Endodermal cell (in vitro differentiated cells): ENCODE data around the gene GTPBP4. TPM values are rescaled to one million over a fixed set of nuclear protein-coding genes. Genes with fewer than 3 reads are reported as not detected.

Experiments
- DNase-seq: peaks from one replicate; pipeline ENCODE4 v3.0.0-alpha.2; 2017
- H3K27ac ChIP-seq: 2 replicates; pipeline ENCODE4 v1.5.1; 2013; ENCODE audit warnings: mild to moderate bottlenecking, low read depth, low read length, moderate library complexity
- H3K27me3 ChIP-seq: 2 replicates; pipeline ENCODE4 v1.6.1; 2013; ENCODE audit warnings: mild to moderate bottlenecking, low read length, moderate library complexity; ENCODE audit not compliant: insufficient read depth, control insufficient read depth, poor library complexity, severe bottlenecking
- H3K36me3 ChIP-seq: 2 replicates; pipeline ENCODE4 v1.7.0; 2013; ENCODE audit warnings: mild to moderate bottlenecking, low read length, moderate library complexity; ENCODE audit not compliant: control insufficient read depth, insufficient read depth
- H3K4me1 ChIP-seq: one replicate; pipeline ENCODE4 v1.7.0; 2013; ENCODE audit warnings: low read length; ENCODE audit not compliant: control insufficient read depth, insufficient read depth
- H3K4me3 ChIP-seq: 2 replicates; pipeline ENCODE4 v1.5.1; 2013; ENCODE audit warnings: mild to moderate bottlenecking, low read length, moderate library complexity
- H3K9ac ChIP-seq: 2 replicates; pipeline ENCODE4 v1.6.1; 2013; ENCODE audit warnings: mild to moderate bottlenecking, low read length, moderate library complexity; ENCODE audit not compliant: poor library complexity, severe bottlenecking; ENCODE audit errors: extremely low read depth
- H3K9me3 ChIP-seq: 2 replicates; pipeline ENCODE4 v1.6.1; 2013; ENCODE audit warnings: mild to moderate bottlenecking, low read length, moderate library complexity; ENCODE audit not compliant: control insufficient read depth
- H3K27ac Mint-ChIP-seq: 2 replicates; pipeline ENCODE4 v1.8.0; 2020; ENCODE audit warnings: mixed read lengths
- H3K27me3 Mint-ChIP-seq: 2 replicates; pipeline ENCODE4 v1.8.0; 2021; ENCODE audit warnings: mild to moderate bottlenecking, mixed read lengths; ENCODE audit not compliant: insufficient read depth
- H3K36me3 Mint-ChIP-seq: 2 replicates; pipeline ENCODE4 v1.8.0; 2020; ENCODE audit warnings: low read depth, mixed read lengths
- H3K4me1 Mint-ChIP-seq: 2 replicates; pipeline ENCODE4 v1.8.0; 2020; ENCODE audit warnings: mixed read lengths
- H3K4me3 Mint-ChIP-seq: 2 replicates; pipeline ENCODE4 v1.8.0; 2020; ENCODE audit warnings: mild to moderate bottlenecking, moderate library complexity, mixed read lengths
- H3K9me3 Mint-ChIP-seq: 2 replicates; pipeline ENCODE4 v1.8.0; 2020; ENCODE audit warnings: mild to moderate bottlenecking, mixed read lengths
- CTCF ChIP-seq: fragments of 200-600 bp; sonication (generic); conservative IDR thresholded peaks from 2 replicates; pipeline ENCODE4 v1.5.0; 2021; ENCODE audit warnings: antibody characterized with exemption, mild to moderate bottlenecking
- WGBS, 2 experiments: methylation state at CpG; one replicate each; pipeline versions ENCODE4 v1.1.5 to v1.1.7; 2013; ENCODE audit warnings: missing lambda C conversion rate in 2 of 2, mixed read lengths in 1 of 2; ENCODE audit not compliant: insufficient coverage in 1 of 2, insufficient read length in 1 of 2; 5-methylcytosine and 5-hydroxymethylcytosine counted together
- total RNA-seq, 2 donors: library from RNA; stranded (reverse); fragmentation: NEBNext Ultra II Directional in 1 of 2; extraction: Animal tissue kit (Norgen Biotek cat#: 25700) in 1 of 2; gene quantifications; 2 replicates in 1 of 2; 3 replicates in 1 of 2; pipeline ENCODE4 v1.2.1, GENCODE V29; 2021

The GTPBP4 gene
- total RNA-seq, 2 donors from 2014 or later: 67.2 to 70.9 TPM

- H3K27ac Mint-ChIP-seq: no peak overlapping the region
- H3K4me3 Mint-ChIP-seq: no peak overlapping the region
- Histone ChIP-seq H3K4me1 (peaks cover 8% of the 10 kb centered on the region), H3K9me3 (no peaks in the 10 kb centered on the region), H3K27ac (no peak overlapping the region), H3K4me3 (no peak overlapping the region), H3K9ac (no peak overlapping the region), H3K36me3 (no peaks in the 10 kb centered on the region), H3K27me3 (no peaks in the 10 kb centered on the region)
- no peak for DNase-seq
- no peak for TF ChIP-seq CTCF
- peaks cover 9% of the 10 kb centered on the region for H3K9me3 Mint-ChIP-seq
- H3K4me1 Mint-ChIP-seq: peaks cover 2% of the 10 kb centered on the region
- H3K27me3 Mint-ChIP-seq: peaks cover 13% of the 10 kb centered on the region
- H3K36me3 Mint-ChIP-seq: no peaks in the 10 kb centered on the region
- 85 to 91% methylated on average over 2 to 4 of the region's 4 CpGs for WGBS, 2 experiments
Measured at GRCh38 chr10:963655-964054, 24.6 kb upstream of the GTPBP4 start.

GRCh38 chr10:964321-964987 lies 23.8 kb upstream of the GTPBP4 start:
- H3K36me3 ChIP-seq: no peaks in the 10 kb centered on the region
- H3K9me3 Mint-ChIP-seq: peaks cover 9% of the 10 kb centered on the region
- H3K27ac ChIP-seq: no peak overlapping the region
- H3K4me1 Mint-ChIP-seq: peaks cover 2% of the 10 kb centered on the region
- H3K9me3 ChIP-seq: no peaks in the 10 kb centered on the region
- no peaks in the 10 kb centered on the region for H3K36me3 Mint-ChIP-seq
- H3K27ac Mint-ChIP-seq: peak overlapping the region; percentile 68
- 84 to 95% methylated on average over 11 to 15 of the region's 15 CpGs for WGBS, 2 experiments
- peaks cover 12% of the 10 kb centered on the region for H3K4me1 ChIP-seq
- no peak for TF ChIP-seq CTCF
- H3K4me3 Mint-ChIP-seq: no peak overlapping the region
- H3K4me3 ChIP-seq: no peak overlapping the region
- H3K9ac ChIP-seq: no peak overlapping the region
- H3K27me3 ChIP-seq: no peaks in the 10 kb centered on the region
- DNase-seq: no peak
- peaks cover 9% of the 10 kb centered on the region for H3K27me3 Mint-ChIP-seq

- Histone ChIP-seq H3K4me1 (peaks cover 12% of the 10 kb centered on the region), H3K27ac (no peak overlapping the region), H3K4me3 (no peak overlapping the region), H3K27me3 (no peaks in the 10 kb centered on the region), H3K9ac (no peak overlapping the region), H3K36me3 (no peaks in the 10 kb centered on the region), H3K9me3 (no peaks in the 10 kb centered on the region)
- DNase-seq: no peak
- 96% methylated on average over 19 to 20 of the region's 20 CpGs for WGBS, 2 experiments
- H3K36me3 Mint-ChIP-seq: no peaks in the 10 kb centered on the region
- H3K4me1 Mint-ChIP-seq: peaks cover 3% of the 10 kb centered on the region
- peaks cover 6% of the 10 kb centered on the region for H3K27me3 Mint-ChIP-seq
- peaks cover 8% of the 10 kb centered on the region for H3K9me3 Mint-ChIP-seq
- no peak overlapping the region for H3K4me3 Mint-ChIP-seq
- no peak overlapping the region for H3K27ac Mint-ChIP-seq
- no peak for TF ChIP-seq CTCF
Measured at GRCh38 chr10:964988-965417, 23.2 kb upstream of the GTPBP4 start.
